HepG2 (cell line): ENCODE results near the gene WFDC12. TPM values are rescaled to one million over a fixed set of nuclear protein-coding genes. Genes with fewer than 3 reads are reported as not detected.

Source experiments
- CBX1 ChIP-seq: IDR thresholded peaks from one replicate; pipeline ENCODE4 v1.6.1; 2016; ENCODE audit warnings: antibody characterized with exemption, low read depth
- EHMT2 ChIP-seq: fragments of 200-600 bp; sonication (generic); IDR thresholded peaks from 2 replicates; pipeline ENCODE4 v1.7.0; 2017; ENCODE audit warnings: antibody characterized with exemption, low read depth, low read length, borderline replicate concordance
- FOXM1 ChIP-seq: sonication (generic); formaldehyde crosslinking; IDR thresholded peaks from 2 replicates; pipeline ENCODE4 v1.5.0; 2020; ENCODE audit warnings: missing genetic modification reagents
- KMT2B ChIP-seq: IDR thresholded peaks from 2 replicates; pipeline ENCODE4 v1.6.1; 2016; ENCODE audit warnings: missing genetic modification reagents, missing compliant biosample characterization
- ZBTB39 ChIP-seq: sonication (generic); formaldehyde crosslinking; IDR thresholded peaks from 2 replicates; pipeline ENCODE4 v1.5.0; 2020; ENCODE audit warnings: missing genetic modification reagents
- ZNF501 ChIP-seq: sonication (generic); formaldehyde crosslinking; IDR thresholded peaks from 2 replicates; pipeline ENCODE4 v1.5.1; 2020; ENCODE audit warnings: mild to moderate bottlenecking, moderate library complexity, missing genetic modification reagents
- ZNF773 ChIP-seq: sonication (generic); formaldehyde crosslinking; IDR thresholded peaks from 2 replicates; pipeline ENCODE4 v1.4.0; 2020; ENCODE audit warnings: missing genetic modification reagents, borderline replicate concordance
- polyA plus RNA-seq, 8 experiments: library from polyadenylated mRNA; depleted of rRNA in 3 of 8; stranded (reverse) in 7 of 8; unstranded in 1 of 8; fragments of >200 nt; fragmentation: Illumina TruSeq in 4 of 8; extraction: Trizol in 4 of 8; gene quantifications; 2 replicates each; pipeline versions ENCODE4 v1.2.1 to v1.2.3, GENCODE V29; 2011 to 2016; ENCODE audit warnings: low read depth in 4 of 8, missing spikeins in 1 of 8, mixed read lengths in 1 of 8; ENCODE audit not compliant: insufficient read depth in 1 of 8
- total RNA-seq, 5 experiments: library from RNA; depleted of rRNA; stranded (reverse); fragments of >200 nt; fragmentation: Illumina TruSeq; extraction: Trizol; gene quantifications; 2 replicates each; pipeline ENCODE4 v1.2.3, GENCODE V29; 2016; ENCODE audit warnings: low read depth in 1 of 5

WFDC12 gene
- total and polyA plus RNA-seq, 2 of the 13 experiments (the other 11 are each of a cell fraction or from before 2014, with no cell fraction given) = not detected

GRCh38 chr20:45077559-45077958, 46.7 kb downstream of the WFDC12 start (continued):
- TF ChIP-seq ZBTB39 (CRISPR knock-in tag) = no peak
- no peak for TF ChIP-seq EHMT2
- TF ChIP-seq ZNF773 (CRISPR knock-in tag) = no peak
- no peak for TF ChIP-seq FOXM1 (CRISPR knock-in tag)
- TF ChIP-seq ZNF501 (CRISPR knock-in tag) = no peak
- TF ChIP-seq CBX1 = no peak
- TF ChIP-seq KMT2B (CRISPR knock-in tag) = 0 out of 2 replicates have a peak, but pooled peaks have one; percentile 31

Other genes starting within 250 kb of the WFDC12 start
- 121 and 184 TPM in 2 replicates for gene YWHAB, start 238.8 kb downstream of the WFDC12 start, total RNA-seq (2016; rRNA removed; fragmentation: Illumina TruSeq; extraction: Trizol)
- 64.0 and 77.2 TPM in 2 replicates for gene YWHAB, start 238.8 kb downstream of the WFDC12 start, polyA plus RNA-seq (2011; rRNA removed)
- gene PABPC1L, start 214.4 kb downstream of the WFDC12 start, total RNA-seq (2016; rRNA removed; fragmentation: Illumina TruSeq; extraction: Trizol) = 6.4 and 30.8 TPM in 2 replicates
- gene PABPC1L, start 214.4 kb downstream of the WFDC12 start, polyA plus RNA-seq (2011; rRNA removed) = 252 and 283 TPM in 2 replicates
- gene TOMM34, start 164.1 kb downstream of the WFDC12 start, total RNA-seq (2016; rRNA removed; fragmentation: Illumina TruSeq; extraction: Trizol) = 52.0 and 73.0 TPM in 2 replicates
- gene TOMM34, start 164.1 kb downstream of the WFDC12 start, polyA plus RNA-seq (2011; rRNA removed) = 36.2 and 38.3 TPM in 2 replicates
- 38.3 and 61.4 TPM in 2 replicates for gene STK4, start 158.0 kb downstream of the WFDC12 start, total RNA-seq (2016; rRNA removed; fragmentation: Illumina TruSeq; extraction: Trizol)
- gene STK4, start 158.0 kb downstream of the WFDC12 start, polyA plus RNA-seq (2011; rRNA removed) = 21.2 and 25.6 TPM in 2 replicates
- not detected in 2 replicates for gene KCNS1, start 23.3 kb downstream of the WFDC12 start, total RNA-seq (2016; rRNA removed; fragmentation: Illumina TruSeq; extraction: Trizol)
- gene KCNS1, start 23.3 kb downstream of the WFDC12 start, polyA plus RNA-seq (2011; rRNA removed) = 0.03 TPM in 1 of 2 replicates, not detected in the other
- not detected in 2 replicates for gene WFDC5, start 9.3 kb downstream of the WFDC12 start, total RNA-seq (2016; rRNA removed; fragmentation: Illumina TruSeq; extraction: Trizol)
- not detected in 2 replicates for gene WFDC5, start 9.3 kb downstream of the WFDC12 start, polyA plus RNA-seq (2011; rRNA removed)
- gene PI3, start 50.4 kb upstream of the WFDC12 start, total RNA-seq (2016; rRNA removed; fragmentation: Illumina TruSeq; extraction: Trizol) = 0.22 TPM in 1 of 2 replicates, not detected in the other
- not detected in 2 replicates for gene PI3, start 50.4 kb upstream of the WFDC12 start, polyA plus RNA-seq (2011; rRNA removed)
- gene SEMG1, start 82.6 kb upstream of the WFDC12 start, total RNA-seq (2016; rRNA removed; fragmentation: Illumina TruSeq; extraction: Trizol) = not detected in 2 replicates
- gene SEMG1, start 82.6 kb upstream of the WFDC12 start, polyA plus RNA-seq (2011; rRNA removed) = not detected in 2 replicates
- not detected in 2 replicates for gene SEMG2, start 96.9 kb upstream of the WFDC12 start, total RNA-seq (2016; rRNA removed; fragmentation: Illumina TruSeq; extraction: Trizol)
- not detected in 2 replicates for gene SEMG2, start 96.9 kb upstream of the WFDC12 start, polyA plus RNA-seq (2011; rRNA removed)
- not detected in 2 replicates for gene SLPI, start 130.1 kb upstream of the WFDC12 start, total RNA-seq (2016; rRNA removed; fragmentation: Illumina TruSeq; extraction: Trizol)
- gene SLPI, start 130.1 kb upstream of the WFDC12 start, polyA plus RNA-seq (2011; rRNA removed) = 0.13 TPM in 1 of 2 replicates, not detected in the other
- gene RBPJL, start 182.4 kb upstream of the WFDC12 start, total RNA-seq (2016; rRNA removed; fragmentation: Illumina TruSeq; extraction: Trizol) = not detected in 2 replicates
- gene RBPJL, start 182.4 kb upstream of the WFDC12 start, polyA plus RNA-seq (2011; rRNA removed) = not detected in 2 replicates
- not detected in 2 replicates for gene MATN4, start 183.8 kb upstream of the WFDC12 start, total RNA-seq (2016; rRNA removed; fragmentation: Illumina TruSeq; extraction: Trizol)
- gene MATN4, start 183.8 kb upstream of the WFDC12 start, polyA plus RNA-seq (2011; rRNA removed) = 0.04 TPM in 1 of 2 replicates, not detected in the other
- gene SDC4, start 224.0 kb upstream of the WFDC12 start, total RNA-seq (2016; rRNA removed; fragmentation: Illumina TruSeq; extraction: Trizol) = 36.0 and 65.1 TPM in 2 replicates
- gene SDC4, start 224.0 kb upstream of the WFDC12 start, polyA plus RNA-seq (2011; rRNA removed) = 49.0 and 67.2 TPM in 2 replicates
- gene SYS1, start 238.7 kb upstream of the WFDC12 start, total RNA-seq (2016; rRNA removed; fragmentation: Illumina TruSeq; extraction: Trizol) = 22.0 and 38.3 TPM in 2 replicates
- 65.6 and 75.9 TPM in 2 replicates for gene SYS1, start 238.7 kb upstream of the WFDC12 start, polyA plus RNA-seq (2011; rRNA removed)